HepG2 (cell line): ENCODE data around the gene ITGB5. TPM values are rescaled to one million over a fixed set of nuclear protein-coding genes. Genes with fewer than 3 reads are reported as not detected.

ENCODE experiments used
- ATAC-seq: fragments of 200-7000 bp; cut with Tn5 transposase; 3 replicates; pipeline ENCODE4 v1.9.1; 2020; ENCODE audit warnings: mild to moderate bottlenecking, moderate library complexity
- BruUV-seq: library from RNA; stranded (reverse); fragments of 400-500 nt; replicated peaks from 2 replicates; lab custom pipeline; 2021; lab: Mats Ljungman, UMichigan
- CTCF ChIA-PET: fragments of 300-600 bp; formaldehyde crosslinking; extraction: SDS; loops from one replicate; lab custom pipeline; 2021; ENCODE audit warnings: low total read pairs, inconsistent platforms, low intra/inter-chr PET ratio; lab: Yijun Ruan, JAX
- POLR2A ChIA-PET: fragments of 350-600 bp; sonication (Branson Sonifier 250); formaldehyde crosslinking; loops from one replicate; lab custom pipeline; 2020; ENCODE audit warnings: antibody characterized with exemption, inconsistent platforms; lab: Yijun Ruan, JAX
- DNase-seq: peaks from one replicate; pipeline ENCODE4 v3.0.0-alpha.2; 2015; ENCODE audit warnings: low spot score
- FAIRE-seq: peaks from 3 replicates; lab custom pipeline; 2011; peaks lifted over from hg19 to GRCh38; lab: Jason Lieb, UNC
- H2AFZ ChIP-seq: one replicate; pipeline ENCODE4 v1.6.1; 2011; ENCODE audit warnings: low read length, inconsistent platforms
- H3K27ac ChIP-seq: fragments of 300-600 bp; 3 replicates; pipeline ENCODE4 v1.8.0; 2011; ENCODE audit warnings: mixed run types, mild to moderate bottlenecking, mixed read lengths, low read length, inconsistent platforms; ENCODE audit not compliant: insufficient read depth; ENCODE audit errors: extremely low read length
- H3K27me3 ChIP-seq, 2 experiments: fragments of 200-600 bp in 1 of 2; 2 replicates in 1 of 2; 3 replicates in 1 of 2; pipeline versions ENCODE4 v1.6.0 to v1.8.0; 2011; ENCODE audit warnings: low read length in 2 of 2, mild to moderate bottlenecking in 2 of 2, moderate library complexity in 2 of 2, inconsistent platforms in 1 of 2; ENCODE audit not compliant: insufficient read depth in 2 of 2, control insufficient read depth in 1 of 2
- H3K36me3 ChIP-seq, 2 experiments: fragments of 200-600 bp in 1 of 2; replicated peaks in 1 of 2; 2 replicates in 1 of 2; 3 replicates in 1 of 2; pipeline versions ENCODE4 v1.5.1 to v1.8.0; 2011; ENCODE audit warnings: low read length in 2 of 2, inconsistent platforms in 1 of 2; ENCODE audit not compliant: insufficient read depth in 2 of 2, control insufficient read depth in 1 of 2
- H3K4me1 ChIP-seq: 2 replicates; pipeline ENCODE4 v1.5.1; 2012; ENCODE audit warnings: low read length, inconsistent platforms; ENCODE audit not compliant: insufficient read depth
- H3K4me2 ChIP-seq: 2 replicates; pipeline ENCODE4 v1.6.0; 2011; ENCODE audit warnings: low read depth, low read length, inconsistent platforms
- H3K4me3 ChIP-seq, 3 experiments: fragments of 200-600 bp in 1 of 3; sonication (generic), shearing (Covaris generic) in 1 of 3; replicated peaks in 1 of 3; 2 replicates each; pipeline ENCODE4 v1.5.1; 2011 to 2016; ENCODE audit warnings: low read length in 3 of 3, inconsistent platforms in 2 of 3, low read depth in 2 of 3, mild to moderate bottlenecking in 2 of 3, control low read depth in 1 of 3, mixed read lengths in 1 of 3; ENCODE audit not compliant: insufficient read depth in 1 of 3
- H3K79me2 ChIP-seq: one replicate; pipeline ENCODE4 v1.6.1; 2011; ENCODE audit warnings: low read length, inconsistent platforms; ENCODE audit not compliant: insufficient read depth
- H3K9ac ChIP-seq: 2 replicates; pipeline ENCODE4 v1.6.0; 2011; ENCODE audit warnings: mild to moderate bottlenecking, low read depth, low read length, inconsistent platforms; ENCODE audit not compliant: insufficient read depth
- H3K9me3 ChIP-seq: 2 replicates; pipeline ENCODE4 v1.5.1; 2012; ENCODE audit warnings: mild to moderate bottlenecking, low read length
- H4K20me1 ChIP-seq: 2 replicates; pipeline ENCODE4 v1.6.0; 2011; ENCODE audit warnings: inconsistent platforms, mild to moderate bottlenecking, low read length, moderate library complexity; ENCODE audit not compliant: insufficient read depth
- DRAP1 ChIP-seq: IDR thresholded peaks from 2 replicates; pipeline ENCODE4 v1.6.1; 2016; ENCODE audit warnings: missing genetic modification reagents, missing compliant biosample characterization
- FLYWCH1 ChIP-seq: sonication (generic); formaldehyde crosslinking; IDR thresholded peaks from 2 replicates; pipeline ENCODE4 v1.8.1; 2023; ENCODE audit warnings: mild to moderate bottlenecking, missing genetic modification reagents
- GLI4 ChIP-seq: sonication (generic); formaldehyde crosslinking; IDR thresholded peaks from 2 replicates; pipeline ENCODE4 v1.5.1; 2020; ENCODE audit warnings: missing genetic modification reagents, mild to moderate bottlenecking, moderate library complexity, borderline replicate concordance
- KMT2B ChIP-seq: IDR thresholded peaks from 2 replicates; pipeline ENCODE4 v1.6.1; 2016; ENCODE audit warnings: missing genetic modification reagents, missing compliant biosample characterization
- LCORL ChIP-seq, 2 experiments: fragments of 450-650 bp in 1 of 2; sonication (generic) in 1 of 2; formaldehyde crosslinking in 1 of 2; IDR thresholded peaks; 2 replicates each; pipeline versions ENCODE4 v1.5.0 to v1.6.1; 2017 to 2020; ENCODE audit warnings: antibody characterized with exemption in 1 of 2, missing genetic modification reagents in 1 of 2
- MTF2 ChIP-seq: sonication (generic); formaldehyde crosslinking; IDR thresholded peaks from 2 replicates; pipeline ENCODE4 v1.5.0; 2020; ENCODE audit warnings: missing genetic modification reagents, borderline replicate concordance
- MYPOP ChIP-seq: sonication (generic); formaldehyde crosslinking; IDR thresholded peaks from 2 replicates; pipeline ENCODE4 v1.8.1; 2023; ENCODE audit warnings: mild to moderate bottlenecking, moderate library complexity, missing genetic modification reagents
- NFKBIZ ChIP-seq: IDR thresholded peaks from 2 replicates; pipeline ENCODE4 v1.6.1; 2018; ENCODE audit warnings: missing genetic modification reagents, missing compliant biosample characterization
- PLSCR1 ChIP-seq: sonication (generic); formaldehyde crosslinking; IDR thresholded peaks from 2 replicates; pipeline ENCODE4 v1.5.0; 2020; ENCODE audit warnings: missing genetic modification reagents, mild to moderate bottlenecking, borderline replicate concordance
- SOX13 ChIP-seq, 3 experiments: fragments of 450-650 bp in 1 of 3; sonication (generic) in 1 of 3; formaldehyde crosslinking in 1 of 3; IDR thresholded peaks in 2 of 3; conservative IDR thresholded peaks in 1 of 3; 2 replicates each; pipeline versions ENCODE4 v1.5.0 to v1.6.1; 2016 to 2020; ENCODE audit warnings: antibody characterized with exemption in 1 of 3, mild to moderate bottlenecking in 1 of 3, missing compliant biosample characterization in 1 of 3, missing genetic modification reagents in 1 of 3, moderate library complexity in 1 of 3
- SOX5 ChIP-seq: IDR thresholded peaks from 2 replicates; pipeline ENCODE4 v1.6.1; 2016; ENCODE audit warnings: borderline replicate concordance
- SOX6 ChIP-seq, 2 experiments: fragments of 450-650 bp in 1 of 2; sonication (generic) in 1 of 2; formaldehyde crosslinking in 1 of 2; IDR thresholded peaks; 2 replicates each; pipeline versions ENCODE4 v1.4.0 to v1.6.1; 2017 to 2020; ENCODE audit warnings: antibody characterized with exemption in 1 of 2, mild to moderate bottlenecking in 1 of 2, missing genetic modification reagents in 1 of 2
- ZFP1 ChIP-seq: IDR thresholded peaks from 2 replicates; pipeline ENCODE4 v1.6.1; 2016
- ZFP91 ChIP-seq: sonication (generic); formaldehyde crosslinking; IDR thresholded peaks from 2 replicates; pipeline ENCODE4 v1.9.0; 2022; ENCODE audit warnings: missing genetic modification reagents, mild to moderate bottlenecking, borderline replicate concordance
- ZKSCAN5 ChIP-seq: sonication (generic); formaldehyde crosslinking; IDR thresholded peaks from 2 replicates; pipeline ENCODE4 v1.5.1; 2020; ENCODE audit warnings: mild to moderate bottlenecking, missing genetic modification reagents
- ZNF292 ChIP-seq: sonication (generic); formaldehyde crosslinking; IDR thresholded peaks from 2 replicates; pipeline ENCODE4 v1.8.1; 2022; ENCODE audit warnings: mild to moderate bottlenecking, low read depth, missing genetic modification reagents, borderline replicate concordance
- ZNF501 ChIP-seq: sonication (generic); formaldehyde crosslinking; IDR thresholded peaks from 2 replicates; pipeline ENCODE4 v1.5.1; 2020; ENCODE audit warnings: mild to moderate bottlenecking, moderate library complexity, missing genetic modification reagents
- ZNF615 ChIP-seq: sonication (generic); formaldehyde crosslinking; IDR thresholded peaks from 2 replicates; pipeline ENCODE4 v1.5.0; 2020; ENCODE audit warnings: mild to moderate bottlenecking, missing genetic modification reagents, borderline replicate concordance
- ZNF616 ChIP-seq: sonication (generic); formaldehyde crosslinking; IDR thresholded peaks from 2 replicates; pipeline ENCODE4 v1.5.0; 2020; ENCODE audit warnings: low read depth, mild to moderate bottlenecking, missing genetic modification reagents
- ZNF644 ChIP-seq: IDR thresholded peaks from 2 replicates; pipeline ENCODE4 v1.6.1; 2016; ENCODE audit warnings: low read depth
- WGBS: methylation state at CpG from one replicate; pipeline ENCODE4 v1.1.6; 2017; ENCODE audit warnings: low lambda C conversion rate; 5-methylcytosine and 5-hydroxymethylcytosine counted together
- in situ Hi-C: cut with HindIII; loops from 2 replicates; pipeline ENCODE4 v1.10.0; 2017; ENCODE audit warnings: low pct_unique_long_range_greater_than_20kb; ENCODE audit not compliant: extremely low pct_ligation_motif_present
- intact Hi-C: fragments of 100-400 bp; cut with micrococcal nuclease; formaldehyde crosslinking; loops from one replicate; pipeline ENCODE4 v1.10.0; 2022; ENCODE audit not compliant: unreplicated experiment
- polyA plus RNA-seq, 8 experiments: library from polyadenylated mRNA; depleted of rRNA in 3 of 8; stranded (reverse) in 7 of 8; unstranded in 1 of 8; fragments of >200 nt; fragmentation: Illumina TruSeq in 4 of 8; extraction: Trizol in 4 of 8; gene quantifications; 2 replicates each; pipeline versions ENCODE4 v1.2.1 to v1.2.3, GENCODE V29; 2011 to 2016; ENCODE audit warnings: low read depth in 4 of 8, missing spikeins in 1 of 8, mixed read lengths in 1 of 8; ENCODE audit not compliant: insufficient read depth in 1 of 8
- total RNA-seq, 5 experiments: library from RNA; depleted of rRNA; stranded (reverse); fragments of >200 nt; fragmentation: Illumina TruSeq; extraction: Trizol; gene quantifications; 2 replicates each; pipeline ENCODE4 v1.2.3, GENCODE V29; 2016; ENCODE audit warnings: low read depth in 1 of 5

Gene ITGB5
- total and polyA plus RNA-seq, 2 of the 13 experiments (the other 11 are each of a cell fraction or from before 2014, with no cell fraction given) = 74.1 to 343 TPM

GRCh38 chr3:124935794-124936542, 48.8 kb upstream of the ITGB5 start:
- ATAC-seq (no peak), DNase-seq (peak; percentile 40), FAIRE-seq (no peak)
- Histone ChIP-seq H2AFZ (no peak overlapping the region), H3K9me3 (no peaks in the 10 kb centered on the region), H3K27ac (no peak overlapping the region), H3K4me1 (peaks cover 23% of the 10 kb centered on the region), H3K9ac (no peak overlapping the region), H4K20me1 (no peaks in the 10 kb centered on the region), H3K36me3 (no peaks in the 10 kb centered on the region), H3K4me3 (no peak overlapping the region), H3K4me2 (no peak overlapping the region), H3K27me3 (no peaks in the 10 kb centered on the region), H3K79me2 (no peaks in the 10 kb centered on the region)
- in situ Hi-C loops (no loop called here), intact Hi-C loops (no loop called here)
- BruUV-seq = no TSS peak
- 16% methylated on average over 5 of the region's 5 CpGs for WGBS
- POLR2A ChIA-PET = no interaction called here
- CTCF ChIA-PET = no interaction called here
- TF ChIP-seq LCORL (IDR thresholded peaks at IDR 0.05) (no peak), LCORL (CRISPR knock-in tag; IDR thresholded peaks at IDR 0.05) (no peak), ZFP1 (CRISPR knock-in tag) (no peak), ZNF501 (CRISPR knock-in tag) (no peak), ZKSCAN5 (no peak), NFKBIZ (CRISPR knock-in tag) (no peak), ZNF292 (CRISPR knock-in tag) (no peak), ZNF615 (no peak), FLYWCH1 (no peak), MYPOP (CRISPR knock-in tag) (no peak), SOX13 (IDR thresholded peaks at IDR 0.05) (no peak; the same call in 1 of the 2 replicates), SOX13 (CRISPR knock-in tag; conservative IDR thresholded peaks at IDR 0.05 in 1 of 2, IDR thresholded peaks at IDR 0.05 in 1 of 2) (peak in 1 of 2 experiments; percentile 93; a peak in 2 of 4 replicates), DRAP1 (CRISPR knock-in tag) (no peak), SOX5 (CRISPR knock-in tag) (peak; percentile 89; the same call in 1 of the 2 replicates), MTF2 (CRISPR knock-in tag) (no peak), ZNF616 (no peak), KMT2B (CRISPR knock-in tag) (no peak), ZNF644 (CRISPR knock-in tag) (no peak), ZFP91 (CRISPR knock-in tag) (no peak), SOX6 (IDR thresholded peaks at IDR 0.05) (no peak), SOX6 (CRISPR knock-in tag; IDR thresholded peaks at IDR 0.05) (peak; percentile 79), GLI4 (CRISPR knock-in tag) (no peak), PLSCR1 (CRISPR knock-in tag) (no peak)
